ENCODE results near the gene KLHL29.

DNA sequence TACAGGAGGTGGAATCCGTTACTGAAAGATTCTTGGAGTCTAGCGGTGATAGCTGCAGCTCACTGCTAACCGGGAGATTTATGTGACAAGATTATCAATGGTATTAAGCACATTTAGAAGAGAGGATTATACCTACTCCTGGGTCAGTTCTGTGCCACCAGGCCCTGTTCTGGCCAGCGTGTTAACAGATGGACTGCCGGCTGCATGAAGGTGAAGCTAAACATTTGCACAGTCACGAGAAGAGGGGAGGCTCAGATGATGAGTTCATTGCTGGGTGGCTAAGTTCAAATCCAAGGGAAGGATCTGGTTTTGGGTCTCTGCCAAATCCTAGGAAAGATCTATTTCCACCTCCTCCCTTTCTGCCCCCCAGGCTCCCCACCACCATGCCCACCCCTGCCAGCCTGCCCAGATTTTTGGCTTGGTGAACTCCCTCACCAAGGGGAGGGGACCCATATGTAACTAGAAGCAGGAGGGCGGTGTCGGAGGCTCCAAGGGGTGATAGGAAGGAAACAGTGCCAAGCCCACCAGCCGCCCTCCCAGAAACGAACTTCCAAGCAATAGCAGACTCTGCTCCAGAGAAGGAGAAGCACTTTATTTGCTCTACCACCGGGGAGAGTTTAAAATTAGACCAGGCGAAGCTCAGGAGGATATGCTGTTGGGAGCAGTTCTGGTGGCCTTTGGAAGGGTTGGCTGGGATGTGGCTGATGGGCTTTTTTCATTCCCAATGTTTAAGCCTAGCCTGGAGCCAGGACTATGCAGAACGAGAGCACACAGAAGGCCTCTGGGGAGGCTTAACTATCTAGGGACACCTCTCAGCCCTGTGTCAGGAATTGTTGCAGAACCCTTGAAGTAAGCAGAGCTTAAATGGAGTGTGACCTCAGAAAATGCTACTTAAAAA, 200.5 kb downstream of the KLHL29 start:
- TF ChIP-seq CTCF (IDR thresholded peaks at IDR 0.05; ENCODE audit: low read length) (no peak), EZH2phosphoT487 (IDR thresholded peaks at IDR 0.05; ENCODE audit: low read length) (no peak), EZH2 (optimal IDR thresholded peaks at IDR 0.05; ENCODE audit: low read depth, low read length) (no peak)
